ENCODE data around the gene NTRK2.

The NTRK2 gene

DNA sequence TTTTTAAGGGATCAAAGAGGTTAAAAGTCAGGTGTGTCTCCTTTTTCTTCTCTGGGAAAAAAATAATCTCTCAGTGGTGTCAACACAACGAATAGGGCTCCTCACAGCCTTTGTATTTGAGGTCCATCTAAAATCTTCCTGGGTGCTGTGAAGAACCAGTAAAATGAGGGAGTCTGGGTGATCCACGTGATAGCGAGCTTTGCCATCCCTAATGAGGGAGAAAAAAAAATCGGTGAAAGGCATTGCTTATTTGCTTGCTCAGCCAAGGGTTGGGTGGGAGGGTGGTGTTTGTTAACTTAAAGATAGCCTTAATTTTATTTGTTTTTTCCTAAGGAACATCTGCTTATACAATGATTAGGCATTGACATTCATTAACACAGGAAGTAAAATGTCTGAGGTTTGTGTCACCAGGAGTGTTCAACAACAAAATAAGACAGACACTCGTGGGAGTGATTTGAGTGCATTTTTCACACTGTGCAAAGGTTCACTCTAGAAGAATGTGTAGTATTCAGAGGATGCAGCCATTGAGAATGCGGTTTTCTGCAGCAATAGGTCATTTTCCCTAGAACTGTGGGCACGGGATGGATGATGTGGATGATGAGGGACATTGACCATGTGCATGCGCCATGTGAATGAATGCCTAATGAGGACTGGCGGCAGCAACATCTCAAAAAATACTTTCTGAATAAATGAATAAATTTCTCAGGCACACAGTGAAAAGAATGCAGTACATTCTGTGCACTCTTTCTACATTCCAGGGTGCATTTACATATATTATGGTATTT lies 369.5 kb downstream of the NTRK2 start:
- no peaks in the 10 kb centered on the region for H3K4me1 Mint-ChIP-seq
- H3K4me3 Mint-ChIP-seq = no peak overlapping the region
- H3K9me3 Mint-ChIP-seq = no peaks in the 10 kb centered on the region
- H3K36me3 Mint-ChIP-seq = no peaks in the 10 kb centered on the region
- CTCF ChIA-PET = no interaction called here
- DNase-seq = no peak
- H3K27ac Mint-ChIP-seq = no peak overlapping the region
- no peaks in the 10 kb centered on the region for H3K27me3 Mint-ChIP-seq

DNA sequence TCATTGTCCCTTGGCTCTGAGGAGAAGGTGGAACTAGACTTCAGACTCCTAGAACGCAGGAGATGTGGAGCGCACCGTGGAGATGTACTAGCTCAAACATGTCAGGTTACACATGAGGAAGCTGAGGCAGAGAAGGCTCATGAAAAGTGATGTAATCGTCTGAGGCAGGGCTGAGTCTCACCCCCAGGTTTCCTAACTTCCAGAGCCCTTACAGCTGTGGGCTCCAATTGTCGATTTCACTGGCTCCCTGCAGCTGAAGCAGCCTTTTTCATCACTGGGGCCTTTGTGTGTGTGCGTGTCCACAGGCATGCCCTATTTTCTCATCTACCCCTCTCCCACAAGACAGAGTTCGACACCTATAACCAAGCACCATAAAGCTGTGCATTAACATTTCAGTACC lies 370.6 kb downstream of the NTRK2 start:
- no peak for DNase-seq
- H3K27me3 Mint-ChIP-seq = no peaks in the 10 kb centered on the region
- no peaks in the 10 kb centered on the region for H3K9me3 Mint-ChIP-seq

DNA sequence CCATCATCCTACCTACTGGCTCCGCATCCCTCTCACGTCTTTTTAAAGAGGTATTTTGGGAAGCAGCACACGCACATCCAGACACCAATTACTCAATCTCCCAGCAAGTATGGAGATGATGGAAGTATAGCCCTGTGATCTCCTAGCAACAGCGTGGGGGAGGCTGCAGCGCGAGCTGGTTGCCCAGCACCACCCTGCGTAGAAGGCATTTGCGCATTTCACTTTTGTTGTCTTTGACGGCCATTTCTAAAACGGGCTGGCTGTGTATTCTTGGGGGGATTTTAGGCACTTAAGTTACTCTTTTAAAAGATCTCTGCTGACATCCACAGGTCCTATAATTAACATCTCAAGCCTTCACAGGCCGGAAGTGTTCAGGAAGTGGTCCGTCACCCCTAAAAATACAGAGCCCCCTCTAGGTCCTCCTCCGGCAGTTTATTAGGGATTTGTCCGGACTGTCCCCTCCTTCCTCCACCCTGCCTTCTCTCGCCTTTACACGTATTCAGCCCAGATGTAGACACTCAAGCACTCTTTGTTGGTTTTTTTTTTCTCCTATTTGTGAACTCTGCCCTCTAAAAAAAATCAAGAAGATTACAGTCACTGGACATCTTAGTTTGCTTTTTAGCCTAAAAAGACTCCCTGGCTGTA lies 371.4 kb downstream of the NTRK2 start:
- no peaks in the 10 kb centered on the region for H3K4me1 Mint-ChIP-seq
- no peak for DNase-seq
- H3K27me3 Mint-ChIP-seq = no peaks in the 10 kb centered on the region
- H3K36me3 Mint-ChIP-seq = no peaks in the 10 kb centered on the region
- no peaks in the 10 kb centered on the region for H3K9me3 Mint-ChIP-seq
- CTCF ChIA-PET = no interaction called here
- H3K27ac Mint-ChIP-seq = no peak overlapping the region
- H3K4me3 Mint-ChIP-seq = no peak overlapping the region

More for the DNA sequence above, 370.6 kb downstream of the NTRK2 start:
- CTCF ChIA-PET = no interaction called here
- Mint-ChIP-seq H3K4me3 (no peak overlapping the region), H3K36me3 (no peaks in the 10 kb centered on the region), H3K4me1 (no peaks in the 10 kb centered on the region), H3K27ac (no peak overlapping the region)

- H3K27me3 Mint-ChIP-seq = no peaks in the 10 kb centered on the region
- DNase-seq = no peak
- no peak overlapping the region for H3K4me3 Mint-ChIP-seq
- H3K9me3 Mint-ChIP-seq = no peaks in the 10 kb centered on the region
- H3K36me3 Mint-ChIP-seq = no peaks in the 10 kb centered on the region
- no peaks in the 10 kb centered on the region for H3K4me1 Mint-ChIP-seq
- CTCF ChIA-PET = no interaction called here
- H3K27ac Mint-ChIP-seq = no peak overlapping the region
Measured at GRCh38 chr9:85041466-85042137, 372.1 kb downstream of the NTRK2 start.

DNA sequence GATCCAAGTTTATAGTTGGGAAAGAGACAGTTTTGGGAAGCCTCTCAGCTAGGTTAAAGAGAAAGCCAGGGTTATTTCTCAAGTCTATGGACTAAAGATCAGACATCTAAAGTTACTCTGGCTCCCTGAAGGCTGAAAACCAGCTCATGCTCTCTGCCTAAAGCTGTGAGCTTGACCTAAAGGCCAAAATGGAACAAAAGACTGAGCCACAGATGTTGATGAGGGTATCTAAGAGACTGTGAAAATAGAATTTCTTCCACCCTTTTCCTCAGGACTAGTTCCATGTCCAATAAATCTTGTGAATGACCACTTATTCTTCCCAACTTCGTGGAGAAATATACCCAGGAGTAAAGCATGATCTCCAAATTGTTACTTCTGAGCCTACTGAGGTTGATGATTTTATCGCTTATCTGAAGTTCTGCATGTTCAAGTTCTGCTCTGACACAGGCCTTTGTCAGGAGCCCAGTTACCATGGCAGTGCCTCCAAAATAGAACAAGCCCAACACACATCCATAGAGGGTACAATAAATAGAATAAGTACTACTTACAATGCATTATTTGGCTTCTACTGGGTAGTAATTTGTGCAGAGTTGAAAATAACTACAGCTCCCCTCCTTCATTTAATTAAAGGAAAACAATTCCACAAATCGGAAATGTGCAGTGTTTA lies 373.6 kb downstream of the NTRK2 start:
- Mint-ChIP-seq H3K4me1 (no peaks in the 10 kb centered on the region), H3K27ac (no peak overlapping the region), H3K4me3 (no peak overlapping the region), H3K27me3 (no peaks in the 10 kb centered on the region), H3K9me3 (no peaks in the 10 kb centered on the region), H3K36me3 (no peaks in the 10 kb centered on the region)
- DNase-seq = no peak
- CTCF ChIA-PET = no interaction called here

DNA sequence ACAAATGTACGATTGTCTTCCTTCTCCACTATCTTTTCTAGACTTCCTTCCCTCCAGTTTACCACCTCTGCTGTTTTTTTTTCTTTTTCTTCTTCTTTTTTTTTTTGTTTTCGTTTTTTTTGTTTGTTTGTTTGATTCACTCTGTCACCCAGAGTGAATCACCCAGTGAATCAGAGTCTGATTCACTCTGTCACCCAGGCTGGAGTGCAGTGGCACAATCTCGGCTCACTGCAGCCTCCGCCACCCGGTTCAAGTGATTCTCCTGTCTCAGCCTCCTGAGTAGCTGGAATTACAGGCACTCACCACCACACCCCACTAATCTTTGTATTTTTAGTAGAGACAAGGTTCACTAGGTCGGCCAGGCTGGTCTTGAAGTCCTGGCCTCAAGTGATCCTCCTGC lies 375.7 kb downstream of the NTRK2 start:
- Mint-ChIP-seq H3K4me1 (no peaks in the 10 kb centered on the region), H3K4me3 (no peak overlapping the region), H3K27me3 (no peaks in the 10 kb centered on the region), H3K9me3 (no peaks in the 10 kb centered on the region), H3K27ac (no peak overlapping the region), H3K36me3 (no peaks in the 10 kb centered on the region)
- CTCF ChIA-PET = no interaction called here
- no peak for DNase-seq

DNA sequence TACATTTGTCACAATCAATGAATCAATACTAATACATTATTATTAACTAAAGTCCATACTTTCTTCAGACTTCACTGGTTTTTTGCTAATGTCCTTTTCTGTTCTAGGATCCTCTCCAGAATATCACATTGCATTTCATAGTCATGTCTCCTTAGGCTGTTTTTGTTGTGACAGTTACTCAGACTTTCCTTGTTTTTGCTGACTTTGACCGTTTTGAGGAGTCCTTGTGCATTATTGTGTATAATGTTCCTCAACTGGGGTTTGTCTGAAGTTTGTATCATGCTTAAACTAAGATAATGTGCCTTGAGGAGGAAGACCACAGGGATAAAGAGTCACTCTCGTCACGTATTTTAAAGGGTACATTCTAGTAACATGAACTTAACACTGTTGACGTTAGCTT lies 376.9 kb downstream of the NTRK2 start:
- DNase-seq = no peak
- Mint-ChIP-seq H3K4me1 (no peaks in the 10 kb centered on the region), H3K9me3 (no peaks in the 10 kb centered on the region), H3K27ac (no peak overlapping the region), H3K27me3 (no peaks in the 10 kb centered on the region), H3K36me3 (no peaks in the 10 kb centered on the region), H3K4me3 (no peak overlapping the region)
- CTCF ChIA-PET = no interaction called here

GRCh38 chr9:85053206-85053786 lies 383.8 kb downstream of the NTRK2 start:
- Mint-ChIP-seq H3K9me3 (no peaks in the 10 kb centered on the region), H3K36me3 (no peaks in the 10 kb centered on the region), H3K4me3 (no peak overlapping the region), H3K4me1 (no peaks in the 10 kb centered on the region), H3K27ac (no peak overlapping the region), H3K27me3 (no peaks in the 10 kb centered on the region)
- CTCF ChIA-PET = no interaction called here
- no peak for DNase-seq

DNA sequence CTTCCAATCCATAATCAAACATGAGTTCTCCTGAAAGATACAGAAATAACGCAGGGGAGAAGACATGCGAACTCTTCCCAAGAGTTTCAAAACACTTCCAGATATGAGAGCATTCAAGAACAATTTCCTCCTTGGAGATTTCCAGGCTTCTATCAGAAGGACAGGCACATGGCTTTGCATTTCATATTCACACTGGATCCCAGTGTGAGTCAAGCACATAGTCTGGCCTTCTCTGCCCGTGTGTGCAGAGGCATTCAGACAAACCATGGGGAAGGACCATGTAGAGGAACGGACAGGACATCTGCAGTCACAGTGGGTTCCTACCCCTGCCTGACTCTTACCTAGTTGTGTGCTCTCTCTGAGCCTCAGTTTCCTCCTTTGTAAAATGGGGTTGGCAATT lies 384.5 kb downstream of the NTRK2 start:
- Mint-ChIP-seq H3K9me3 (no peaks in the 10 kb centered on the region), H3K27ac (no peak overlapping the region), H3K27me3 (no peaks in the 10 kb centered on the region), H3K36me3 (no peaks in the 10 kb centered on the region), H3K4me3 (no peak overlapping the region), H3K4me1 (no peaks in the 10 kb centered on the region)
- CTCF ChIA-PET = no interaction called here
- DNase-seq = no peak

DNA sequence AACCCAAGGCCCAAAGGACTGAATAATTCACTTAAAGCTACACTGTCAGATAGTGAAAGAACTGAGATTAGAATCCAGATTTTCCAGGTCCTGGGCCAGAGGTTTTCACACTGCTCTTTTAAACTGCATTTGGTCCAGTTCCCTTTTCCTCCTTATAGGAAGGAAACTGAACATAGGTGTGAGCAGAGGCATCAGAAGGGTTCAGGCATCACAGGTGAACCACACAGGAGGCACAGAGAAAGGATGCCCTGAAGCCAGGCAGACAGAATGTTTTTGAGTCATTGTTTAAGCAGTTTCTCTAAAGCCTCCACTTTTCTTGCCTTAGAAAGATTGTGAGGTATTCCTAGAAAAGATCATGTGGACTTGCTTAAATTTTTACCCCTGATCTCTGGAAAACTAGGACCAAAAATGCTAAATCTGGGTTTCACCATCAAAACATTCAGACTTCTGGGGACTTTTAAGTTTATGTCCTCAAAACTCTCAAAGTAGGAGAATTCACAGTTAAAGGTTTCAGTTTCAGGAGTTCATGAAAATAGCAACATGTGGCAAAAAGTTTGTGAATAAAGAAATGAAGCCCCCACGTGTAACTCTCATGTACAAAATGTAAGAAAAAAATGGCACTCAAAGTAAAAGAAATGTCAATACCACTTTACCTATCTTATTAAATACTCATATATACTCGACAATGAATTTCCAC lies 386.1 kb downstream of the NTRK2 start:
- no peaks in the 10 kb centered on the region for H3K4me1 Mint-ChIP-seq
- no peak for DNase-seq
- H3K9me3 Mint-ChIP-seq = no peaks in the 10 kb centered on the region
- CTCF ChIA-PET = no interaction called here
- H3K36me3 Mint-ChIP-seq = no peaks in the 10 kb centered on the region
- H3K27ac Mint-ChIP-seq = no peak overlapping the region
- H3K27me3 Mint-ChIP-seq = no peaks in the 10 kb centered on the region
- no peak overlapping the region for H3K4me3 Mint-ChIP-seq

- Mint-ChIP-seq H3K9me3 (no peaks in the 10 kb centered on the region), H3K27ac (no peak overlapping the region), H3K36me3 (no peaks in the 10 kb centered on the region), H3K4me3 (no peak overlapping the region), H3K27me3 (no peaks in the 10 kb centered on the region), H3K4me1 (no peaks in the 10 kb centered on the region)
- CTCF ChIA-PET = no interaction called here
- no peak for DNase-seq
Measured at GRCh38 chr9:85056203-85056572, 386.7 kb downstream of the NTRK2 start.

- Mint-ChIP-seq H3K36me3 (no peaks in the 10 kb centered on the region), H3K9me3 (no peaks in the 10 kb centered on the region), H3K4me1 (no peaks in the 10 kb centered on the region), H3K4me3 (no peak overlapping the region), H3K27me3 (no peaks in the 10 kb centered on the region), H3K27ac (no peak overlapping the region)
- no peak for DNase-seq
- CTCF ChIA-PET = no interaction called here
Measured at GRCh38 chr9:85061969-85062368, 392.4 kb downstream of the NTRK2 start.

- no peaks in the 10 kb centered on the region for H3K9me3 Mint-ChIP-seq
- CTCF ChIA-PET = no interaction called here
- H3K4me3 Mint-ChIP-seq = no peak overlapping the region
Measured at GRCh38 chr9:85062385-85063022, 393.0 kb downstream of the NTRK2 start.

More at GRCh38 chr9:85062385-85063022, 393.0 kb downstream of the NTRK2 start:
- Mint-ChIP-seq H3K27ac (no peak overlapping the region), H3K27me3 (no peaks in the 10 kb centered on the region), H3K36me3 (no peaks in the 10 kb centered on the region), H3K4me1 (no peaks in the 10 kb centered on the region)
- DNase-seq = no peak

Data from activated naive CD4-positive, alpha-beta T cell treated with anti-CD3 and anti-CD28 coated beads, Interleukin-2, amount 10 ng/mL, durations not matched to agents 7 days and 5 days (primary cell).